Right lobe of liver (tissue), 4 donors: Measurements from ENCODE around the gene UVRAG.

Experiments
- CTCF ChIP-seq, 4 donors: fragments of 200-600 bp in 3 of 4; fragments of 450-650 bp in 1 of 4; IDR thresholded peaks; one replicate each; pipeline versions ENCODE4 v1.5.1 to v1.8.0; 2016 to 2022; ENCODE audit warnings: antibody characterized with exemption in 4 of 4, mild to moderate bottlenecking in 2 of 4
- POLR2A ChIP-seq: fragments of 450-650 bp; IDR thresholded peaks from one replicate; pipeline ENCODE4 v1.6.1; 2017; ENCODE audit warnings: antibody characterized with exemption, mild to moderate bottlenecking
- donor health status: DM: no; HTN: no; CAD: no.
- donor health status: DM: no; HTN: no; CAD: no.
- donor health status: DM: no; HTN: yes; CAD: no.

DNA sequence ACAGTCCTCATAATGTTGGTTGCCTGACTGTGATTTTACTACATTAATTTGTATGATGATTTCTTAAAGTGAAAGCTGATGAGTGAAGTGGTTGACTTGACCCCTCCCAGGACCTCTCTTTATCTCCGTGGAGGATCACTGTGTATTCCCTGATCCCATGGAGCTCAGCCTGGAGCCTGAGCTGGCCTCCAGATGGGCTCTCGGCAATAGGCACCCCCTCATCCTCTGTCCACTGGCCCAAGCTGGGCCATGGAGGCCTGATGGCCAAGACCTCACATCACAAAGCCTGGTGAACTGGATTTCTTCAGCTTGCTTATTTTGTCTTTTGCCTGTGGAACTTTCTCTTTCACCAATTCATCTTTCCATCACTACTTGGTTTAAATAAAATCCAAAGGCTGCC lies 316.1 kb downstream of the UVRAG start:
- TF ChIP-seq CTCF (IDR thresholded peaks at IDR 0.05), result no peak
- no peak for TF ChIP-seq POLR2A
